HG03064 (cell line): ENCODE data around the gene REG1B.
"Not testable (repeated sequence)": the region's sequence is repeated elsewhere in the genome, so short reads cannot be mapped to it uniquely, and the experiment has no call there.

Source experiments
- ATAC-seq: cut with Tn5 transposase; IDR thresholded peaks from one replicate; pipeline ENCODE4 v1.9.1; 2021; ENCODE audit warnings: low read depth; ENCODE audit not compliant: unreplicated experiment

The REG1B gene

GRCh38 chr2:79085382-79085781, 2.4 kb downstream of the REG1B start:
- no peak for ATAC-seq

GRCh38 chr2:79084495-79085135, 3.2 kb downstream of the REG1B start:
- no peak for ATAC-seq

GRCh38 chr2:79083597-79084251, 4.1 kb downstream of the REG1B start:
- ATAC-seq: no peak

GRCh38 chr2:79082987-79083386, 4.8 kb downstream of the REG1B start:
- ATAC-seq: no peak

GRCh38 chr2:79071078-79071477, 16.7 kb downstream of the REG1B start:
- ATAC-seq: no peak

- ATAC-seq: no peak
These were observed 22.6 kb downstream of the REG1B start for GRCh38 chr2:79065201-79065600.

GRCh38 chr2:79054769-79055168, 33.0 kb downstream of the REG1B start:
- ATAC-seq: not testable (repeated sequence)

GRCh38 chr2:79053486-79053885, 34.3 kb downstream of the REG1B start:
- not testable (repeated sequence) for ATAC-seq

GRCh38 chr2:79041032-79041448, 46.8 kb downstream of the REG1B start:
- ATAC-seq: no peak

GRCh38 chr2:79039944-79040343, 47.8 kb downstream of the REG1B start:
- ATAC-seq: no peak
